ENCODE data around the gene MMP15.
"Not testable (repeated sequence)": the region's sequence is repeated elsewhere in the genome, so short reads cannot be mapped to it uniquely, and the experiment has no call there.

Gene MMP15

DNA sequence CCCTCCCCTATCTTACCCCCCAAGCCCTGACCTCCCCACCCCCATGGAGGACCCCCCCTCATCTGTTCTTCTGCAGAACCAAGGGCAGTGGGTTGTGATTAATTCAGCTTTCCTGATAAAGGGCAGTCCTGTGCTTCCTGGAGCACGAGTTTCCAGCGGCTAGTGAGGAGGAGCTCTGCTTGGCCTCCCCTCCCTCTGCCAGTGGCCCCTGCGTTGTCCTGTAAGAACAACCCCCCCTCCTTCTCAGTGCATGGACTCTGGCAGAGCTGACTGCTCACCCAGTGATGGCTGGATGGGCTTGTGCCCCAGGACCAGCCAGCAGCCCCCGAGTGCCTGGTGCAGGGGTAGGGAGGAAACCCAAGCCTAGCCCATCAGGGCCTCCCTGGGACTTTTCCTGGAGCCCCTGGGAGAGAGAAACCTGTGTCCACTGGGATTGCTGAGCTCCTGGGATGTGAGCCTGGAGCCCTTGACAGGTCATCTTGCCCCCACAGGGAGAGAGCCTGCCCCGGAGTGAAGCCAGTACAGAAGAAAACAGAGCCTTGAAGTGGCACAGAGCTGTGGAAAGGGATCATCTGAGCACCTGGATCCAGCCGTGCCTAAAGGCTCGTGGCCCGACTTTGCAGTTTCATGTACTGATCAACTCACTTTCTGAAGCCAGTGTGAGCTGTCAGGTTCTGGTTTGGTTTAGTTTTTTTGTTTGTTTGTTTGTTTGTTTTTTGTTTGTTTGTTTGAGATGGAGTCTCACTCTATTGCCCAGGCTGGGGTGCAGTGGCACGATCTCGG lies 26.5 kb downstream of the MMP15 start:
- DNase-seq = no peak

DNA sequence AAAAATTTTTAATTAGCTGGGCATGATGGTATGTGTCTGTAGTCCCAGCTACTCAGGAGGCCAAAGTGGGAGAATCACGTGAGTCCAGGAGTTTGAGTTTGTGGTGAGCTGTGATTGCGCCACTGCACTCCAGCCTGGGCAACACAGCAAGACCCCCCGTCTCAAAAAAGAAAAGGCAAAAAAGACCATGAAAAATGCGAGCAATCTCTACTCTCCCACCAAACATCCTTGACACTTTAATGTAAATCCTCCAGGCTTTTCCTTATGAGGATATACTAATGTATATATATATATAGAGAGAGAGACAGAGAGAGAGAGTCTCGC lies 28.1 kb downstream of the MMP15 start:
- no peak for DNase-seq

DNA sequence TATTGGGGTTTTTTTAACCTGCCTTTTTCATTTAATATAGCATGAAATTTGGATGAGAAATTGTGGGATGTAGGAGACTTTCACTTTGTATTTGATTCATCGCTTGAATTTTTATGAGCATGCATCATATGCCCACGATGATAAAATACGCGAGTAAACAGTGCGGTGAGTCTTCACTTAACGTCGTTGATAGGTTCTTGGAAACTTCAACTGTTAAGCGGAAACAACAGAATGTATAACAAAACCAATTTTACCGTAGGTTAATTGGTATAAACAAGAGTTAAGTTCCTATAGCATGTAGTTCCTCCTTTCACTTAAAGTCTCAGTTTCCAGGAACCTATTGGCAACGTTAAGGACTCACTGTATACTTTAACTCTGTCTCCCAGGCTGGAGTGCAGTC lies 28.7 kb downstream of the MMP15 start:
- DNase-seq = no peak

DNA sequence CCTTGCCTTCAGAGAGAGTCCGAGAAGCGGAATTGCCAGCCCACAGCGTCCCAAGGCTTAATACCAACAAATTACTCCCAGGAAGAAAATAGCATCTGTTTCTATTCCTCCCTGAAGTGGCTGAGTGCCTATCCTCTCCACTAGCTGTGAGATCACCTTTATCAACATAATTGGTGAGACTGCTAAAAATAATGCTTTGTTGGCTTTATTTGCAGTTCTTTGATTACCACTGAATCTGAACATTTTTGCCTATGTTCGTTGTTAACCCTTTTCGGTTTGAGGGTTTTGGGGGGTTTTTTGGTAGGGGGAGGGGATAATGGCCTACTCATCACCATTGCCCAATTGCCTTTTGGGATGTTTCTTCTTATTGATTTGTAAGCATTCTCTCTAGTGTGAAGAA lies 31.0 kb downstream of the MMP15 start:
- DNase-seq = no peak

DNA sequence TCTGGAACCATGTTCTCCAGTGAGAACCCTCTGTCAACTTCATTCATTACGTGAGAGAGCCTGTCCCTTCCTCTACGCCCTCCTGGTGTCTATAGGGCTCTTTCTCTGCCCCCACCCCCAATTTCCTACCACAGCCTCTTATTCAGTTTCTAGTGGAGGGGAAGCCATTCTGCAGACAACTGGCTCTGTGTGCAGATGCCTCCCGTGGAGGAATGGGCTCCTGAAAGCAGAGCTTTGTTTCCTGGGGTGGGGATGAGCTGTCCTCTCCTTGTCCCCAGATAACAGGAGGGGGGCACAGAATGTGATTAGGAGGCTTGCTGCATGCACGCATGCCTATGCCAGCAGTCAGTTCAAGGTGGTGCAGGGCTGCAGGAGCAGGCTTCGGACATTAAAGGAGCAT lies 31.6 kb downstream of the MMP15 start:
- no peak for DNase-seq

DNA sequence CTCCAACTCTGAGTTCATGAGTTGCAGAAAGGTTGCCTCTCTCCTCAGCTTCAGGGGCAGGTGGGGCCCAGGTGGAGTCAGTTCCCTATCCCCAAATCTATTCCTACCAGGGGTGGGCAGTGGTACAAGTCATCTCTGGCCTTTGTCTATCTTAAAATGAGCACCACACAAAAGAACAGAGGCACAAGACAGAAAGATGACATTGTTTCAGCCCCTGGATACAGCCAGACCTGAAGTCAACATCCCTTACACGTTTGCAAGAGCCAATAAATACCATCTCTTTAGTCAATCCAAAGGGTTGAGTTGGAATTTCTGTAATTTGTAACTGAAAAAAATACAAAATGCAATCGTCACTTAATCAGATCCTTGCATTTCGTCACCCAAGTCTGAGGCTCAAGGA lies 32.2 kb downstream of the MMP15 start:
- DNase-seq = no peak

DNA sequence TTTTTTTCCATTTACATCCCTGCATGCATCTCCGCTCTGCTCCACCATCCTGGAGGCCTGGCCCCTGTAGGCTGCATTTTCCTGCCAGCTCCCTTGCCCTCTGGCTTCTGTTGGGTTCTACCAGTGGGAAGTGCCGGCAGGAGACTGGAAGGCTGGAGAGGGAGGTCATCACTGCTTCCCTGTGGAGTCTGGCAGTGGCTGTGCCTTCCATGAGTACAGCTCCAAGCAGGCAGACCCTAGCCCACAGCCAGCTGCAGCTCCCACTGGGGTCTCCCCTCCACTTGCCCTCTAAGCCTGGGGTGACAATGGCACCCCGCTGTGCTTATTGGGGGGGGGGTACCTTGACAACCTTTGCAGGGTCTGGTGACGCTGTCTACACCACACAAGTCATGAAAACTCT lies 37.3 kb downstream of the MMP15 start:
- DNase-seq = no peak

DNA sequence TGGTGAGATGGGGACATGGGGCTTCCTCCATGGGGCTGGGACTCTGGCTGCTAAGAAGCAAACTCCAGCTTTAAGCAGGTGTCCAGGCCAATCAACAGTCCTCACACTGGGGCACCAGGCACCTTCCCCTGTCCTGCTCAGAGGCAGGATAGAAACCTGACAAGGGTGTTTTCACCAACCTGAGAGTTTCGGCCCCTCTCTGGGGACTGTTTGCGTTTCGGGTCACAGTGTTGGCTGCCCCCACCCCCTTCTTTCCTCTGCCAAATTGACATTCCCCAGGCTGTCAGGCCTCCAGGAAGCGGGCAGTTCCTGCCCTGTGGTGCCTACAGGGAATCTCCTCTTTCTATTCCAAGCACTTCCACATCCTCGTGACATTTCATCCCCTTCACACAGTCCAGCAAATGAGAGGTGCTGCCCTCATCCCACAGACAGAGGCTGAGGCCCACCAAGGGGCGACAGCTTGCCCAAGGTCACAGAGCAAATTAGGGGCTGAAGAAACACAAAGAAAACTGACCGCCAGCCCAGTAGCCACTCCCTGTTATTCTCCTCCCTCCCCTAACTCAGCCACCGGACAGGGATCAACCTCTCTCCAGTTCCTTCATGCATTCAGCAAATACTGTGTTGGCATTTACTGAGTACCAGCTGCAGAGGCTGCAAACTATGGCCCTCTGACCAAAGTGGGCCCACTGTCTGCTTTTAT lies 38.0 kb downstream of the MMP15 start:
- DNase-seq = no peak

DNA sequence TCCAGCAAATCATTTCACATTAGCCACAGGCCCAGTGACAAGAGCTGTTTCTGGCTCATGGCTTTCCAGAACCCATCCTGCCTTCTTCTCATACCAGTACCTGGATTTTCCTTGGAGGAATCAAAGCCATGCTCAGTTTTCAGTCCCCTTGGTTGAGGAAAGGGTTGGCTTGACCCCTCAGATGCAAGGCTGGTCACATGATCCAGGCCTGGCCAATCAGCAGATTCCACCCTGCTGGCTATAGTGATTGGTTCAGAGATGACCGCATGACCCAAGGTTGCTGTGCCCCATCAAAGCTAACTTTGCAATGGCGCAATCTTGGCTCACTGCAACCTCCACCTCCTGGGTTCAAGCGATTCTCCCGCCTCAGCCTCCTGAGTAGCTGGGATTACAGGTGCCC lies 45.0 kb downstream of the MMP15 start:
- no peak for DNase-seq

DNA sequence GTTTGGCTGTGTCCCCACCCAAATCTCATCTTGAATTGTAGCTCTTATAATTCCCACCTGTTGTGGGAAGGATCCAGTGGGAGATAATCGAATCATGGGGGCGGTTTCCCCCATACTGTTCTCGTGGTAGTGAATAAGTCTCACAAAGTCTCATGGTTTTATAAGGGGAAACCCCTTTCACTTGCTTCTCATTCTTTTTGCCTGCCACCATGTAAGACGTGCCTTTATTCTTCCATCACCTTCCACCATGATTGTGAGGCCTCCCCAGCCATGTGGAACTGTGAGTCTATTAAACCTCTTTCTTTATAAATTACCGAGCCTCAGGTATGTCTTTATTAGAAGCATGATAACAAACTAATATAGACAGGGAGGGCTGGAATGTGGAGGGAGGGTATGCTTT lies 46.6 kb downstream of the MMP15 start:
- DNase-seq = not testable (repeated sequence)

DNA sequence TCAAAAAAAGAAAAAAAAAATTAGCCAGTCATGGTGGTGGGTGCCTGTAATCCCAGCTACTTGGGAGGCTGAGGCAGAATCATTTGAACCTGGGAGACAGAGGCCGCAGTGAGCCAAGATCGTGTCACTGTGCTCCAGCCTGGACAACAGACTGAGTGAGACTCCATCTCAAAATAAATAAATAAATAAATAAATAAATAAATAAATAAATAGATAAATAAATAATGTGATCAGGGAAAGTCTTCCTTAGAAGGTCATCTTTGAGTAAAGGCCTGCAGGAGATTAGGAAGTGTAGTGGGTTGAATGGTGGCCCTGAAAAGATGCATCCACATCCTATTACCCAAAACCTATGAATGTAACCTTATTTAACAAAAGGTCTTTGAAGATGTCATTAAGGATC lies 47.5 kb downstream of the MMP15 start:
- not testable (repeated sequence) for DNase-seq

DNA sequence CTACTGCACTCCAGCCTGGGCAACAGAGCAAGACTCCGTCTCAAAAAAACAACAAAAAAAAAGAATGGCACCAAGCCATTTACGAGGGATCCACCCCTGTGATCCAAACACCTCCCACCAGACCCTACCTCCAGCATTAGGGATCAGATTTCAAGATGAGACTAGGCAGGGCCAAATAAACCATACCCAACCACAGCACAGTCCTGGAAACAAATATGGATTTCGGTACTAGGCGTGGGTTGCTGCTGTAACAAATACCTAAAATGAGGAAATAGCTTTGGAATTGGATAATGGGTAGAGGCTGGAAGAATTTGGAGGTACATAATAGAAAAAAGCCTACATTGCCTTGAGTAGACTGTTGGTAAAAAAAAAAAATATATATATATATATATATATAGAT lies 49.1 kb downstream of the MMP15 start:
- no peak for DNase-seq

DNA sequence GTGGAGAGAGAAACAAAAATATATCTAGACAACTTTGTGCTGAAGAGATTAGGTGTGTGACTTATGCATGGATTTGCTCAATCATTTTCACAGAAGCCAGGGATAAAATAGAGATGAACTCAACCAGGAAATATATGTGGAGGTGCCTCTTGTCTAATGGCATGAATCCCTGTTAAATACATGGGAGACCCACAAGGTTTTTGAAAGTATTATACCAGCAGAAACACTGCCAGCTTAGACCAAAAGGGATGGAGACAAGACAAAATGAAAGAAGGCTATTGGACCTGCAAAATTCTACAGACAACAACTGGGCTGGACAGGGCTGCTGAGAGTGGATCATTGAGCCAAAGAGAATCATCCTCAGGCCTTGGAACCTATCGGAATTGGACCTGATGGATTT lies 51.0 kb downstream of the MMP15 start:
- DNase-seq = no peak

DNA sequence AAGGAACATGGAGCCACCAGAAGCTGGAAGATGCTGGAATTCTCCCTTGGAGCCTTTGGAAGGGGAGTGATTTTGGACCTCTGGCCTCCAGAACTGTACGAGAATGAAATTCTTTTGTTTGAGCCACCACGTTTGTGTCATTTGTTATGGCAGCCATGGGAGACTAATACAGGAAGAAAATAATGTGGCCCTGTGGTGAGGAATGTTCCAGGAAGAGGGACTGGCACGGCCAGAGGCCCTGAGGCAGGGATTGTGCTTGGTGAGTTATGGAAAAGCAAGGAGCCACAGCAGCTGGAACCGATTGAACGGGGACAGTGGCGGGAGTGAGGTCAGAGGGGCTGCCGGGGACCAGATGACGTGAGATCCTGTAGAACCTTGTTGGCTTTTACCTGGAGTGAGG lies 52.2 kb downstream of the MMP15 start:
- DNase-seq = no peak

DNA sequence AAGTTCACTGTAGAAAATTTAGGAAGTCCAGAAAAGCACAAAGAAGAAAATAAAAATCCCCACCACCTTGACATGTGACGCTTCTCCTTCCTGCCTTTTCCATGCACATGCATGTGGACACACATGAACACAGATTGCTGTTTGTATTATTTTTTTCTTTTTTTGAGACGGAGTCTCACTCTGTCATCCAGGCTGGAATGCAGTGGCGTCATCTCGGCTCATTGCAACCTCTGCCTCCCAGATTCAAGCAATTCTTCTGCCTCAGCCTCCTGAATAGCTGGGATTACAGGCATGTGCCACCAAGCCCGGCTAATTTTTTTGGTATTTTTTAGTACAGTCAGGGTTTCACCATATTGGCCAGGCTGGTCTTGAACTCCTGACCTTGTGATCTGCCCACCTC lies 55.1 kb downstream of the MMP15 start:
- not testable (repeated sequence) for DNase-seq

DNA sequence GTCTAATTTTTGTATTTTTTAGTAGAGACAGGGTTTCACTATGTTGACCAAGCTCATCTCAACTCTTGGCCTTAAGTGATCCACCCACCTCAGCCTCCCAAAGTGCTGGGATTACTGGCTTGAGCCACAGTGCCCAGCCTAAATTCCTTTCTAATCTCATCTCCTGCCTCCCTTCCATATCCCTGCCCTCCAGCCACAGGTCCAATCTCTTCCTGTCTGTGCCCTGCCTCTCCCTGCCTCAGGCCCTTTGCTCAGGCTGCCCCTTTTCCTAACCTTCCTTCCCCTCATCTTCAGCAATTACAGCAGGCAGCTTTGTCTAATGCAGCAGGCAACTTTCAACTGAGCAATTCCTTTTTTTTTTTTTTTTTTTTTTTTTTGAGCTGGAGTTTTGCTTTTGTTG lies 56.8 kb downstream of the MMP15 start:
- no peak for DNase-seq

DNA sequence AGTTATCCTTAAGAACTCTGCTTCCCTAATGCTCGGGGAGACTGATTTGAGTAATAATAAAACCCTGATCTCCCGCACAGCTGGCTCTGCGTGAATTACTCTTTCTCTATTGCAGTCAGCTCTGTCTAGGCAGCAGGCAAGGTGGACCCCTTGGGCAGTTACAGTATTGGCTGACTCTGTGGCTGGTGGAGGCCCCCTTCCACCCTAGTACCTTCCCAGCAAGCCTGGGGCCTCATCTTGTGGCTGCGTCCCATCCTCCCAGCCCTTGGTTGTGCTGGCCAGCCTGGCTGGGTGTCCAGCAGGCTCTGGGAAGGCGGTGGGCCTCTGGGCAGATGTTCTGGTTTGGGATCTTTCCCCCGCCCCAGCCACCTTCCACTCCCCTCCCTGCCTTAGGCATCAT lies 59.1 kb downstream of the MMP15 start:
- no peak for DNase-seq

DNA sequence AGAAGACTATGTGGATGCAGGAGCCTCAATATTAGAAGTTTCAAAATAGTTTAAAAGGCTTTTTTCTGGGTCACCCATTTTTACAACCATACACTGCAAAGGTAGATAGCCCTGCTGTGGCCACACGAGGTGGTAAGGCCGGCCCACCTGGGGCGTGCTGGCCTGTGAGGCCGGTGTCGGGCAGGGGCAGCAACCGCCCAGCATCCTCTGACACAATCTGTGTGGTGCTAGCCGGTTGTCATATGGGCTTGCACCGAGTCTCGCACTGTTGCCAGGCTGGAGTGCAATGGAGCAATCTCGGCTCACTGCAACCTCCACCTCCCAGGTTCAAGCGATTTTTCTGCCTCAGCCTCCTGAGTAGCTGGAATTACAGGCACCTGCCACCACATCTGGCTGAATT lies 59.6 kb downstream of the MMP15 start:
- no peak for DNase-seq

DNA sequence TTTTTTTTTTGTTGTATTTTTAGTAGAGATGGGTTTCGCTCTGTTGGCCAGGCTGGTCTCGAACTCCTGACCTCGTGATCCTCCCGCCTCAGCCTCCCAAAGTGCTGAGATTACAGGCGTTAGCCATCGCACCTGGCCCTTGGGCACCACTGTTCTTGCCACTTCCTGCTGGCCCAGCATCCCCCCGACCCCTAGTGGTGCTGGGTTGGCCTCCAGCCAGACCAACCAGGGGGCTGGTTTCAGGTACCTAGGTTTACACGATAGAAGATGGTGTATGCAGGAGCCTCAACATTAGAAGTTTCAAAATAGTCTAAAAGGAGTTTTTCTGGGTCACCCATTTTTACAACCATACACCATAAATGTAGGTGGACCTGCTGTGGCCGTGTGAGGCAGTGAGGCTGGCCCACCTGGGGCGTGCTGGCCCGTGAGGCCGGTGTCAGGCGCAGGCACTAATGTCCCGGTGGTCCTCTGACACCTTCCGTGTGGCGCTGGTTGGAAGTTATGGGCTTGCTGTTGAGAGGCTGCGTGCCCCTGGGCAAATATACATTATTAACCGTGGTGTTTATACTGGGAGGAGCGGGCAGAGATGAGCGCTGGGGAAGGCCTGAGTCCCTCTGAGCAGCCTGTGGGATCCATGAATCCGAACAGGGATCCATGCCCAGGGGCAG lies 60.2 kb downstream of the MMP15 start:
- DNase-seq = no peak

DNA sequence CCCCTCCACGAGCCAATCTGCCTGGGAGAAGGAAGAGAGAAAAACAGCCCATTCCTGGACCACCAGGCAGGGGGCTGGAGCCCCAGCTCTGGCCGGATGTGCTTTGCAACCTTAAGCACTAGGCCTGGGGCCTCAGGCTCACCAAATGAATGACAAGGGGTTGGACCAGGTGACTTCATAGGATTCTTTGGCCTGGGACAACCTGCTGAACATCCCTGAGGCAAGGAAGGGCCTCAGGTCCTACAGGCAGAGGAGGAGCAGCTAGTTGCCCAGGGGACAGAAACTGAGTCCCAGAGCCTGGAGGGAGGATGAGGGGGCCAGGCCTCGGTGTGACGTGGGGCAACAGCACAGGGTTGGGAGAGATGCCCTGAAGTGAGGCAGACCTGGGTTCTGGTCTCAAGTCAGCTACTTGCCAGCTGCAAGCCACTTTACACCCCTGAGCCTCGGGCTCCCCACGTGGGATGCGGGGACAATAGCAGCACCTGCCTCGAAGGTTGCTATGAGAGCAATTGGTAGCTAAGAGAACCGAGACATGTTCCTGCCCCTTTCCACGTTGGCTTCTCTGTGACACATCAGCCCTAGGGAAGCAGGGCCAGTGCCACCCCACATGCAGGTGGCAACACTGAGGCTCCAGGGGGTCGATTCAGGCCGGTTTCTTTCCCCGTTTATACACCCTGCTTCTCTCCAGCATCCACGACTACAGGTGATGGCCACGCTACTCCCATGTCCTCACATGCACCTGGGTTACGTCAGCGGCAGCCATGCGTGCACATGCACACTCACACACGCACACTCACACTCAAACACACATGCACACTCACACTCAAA lies 61.0 kb downstream of the MMP15 start:
- no peak for DNase-seq

DNA sequence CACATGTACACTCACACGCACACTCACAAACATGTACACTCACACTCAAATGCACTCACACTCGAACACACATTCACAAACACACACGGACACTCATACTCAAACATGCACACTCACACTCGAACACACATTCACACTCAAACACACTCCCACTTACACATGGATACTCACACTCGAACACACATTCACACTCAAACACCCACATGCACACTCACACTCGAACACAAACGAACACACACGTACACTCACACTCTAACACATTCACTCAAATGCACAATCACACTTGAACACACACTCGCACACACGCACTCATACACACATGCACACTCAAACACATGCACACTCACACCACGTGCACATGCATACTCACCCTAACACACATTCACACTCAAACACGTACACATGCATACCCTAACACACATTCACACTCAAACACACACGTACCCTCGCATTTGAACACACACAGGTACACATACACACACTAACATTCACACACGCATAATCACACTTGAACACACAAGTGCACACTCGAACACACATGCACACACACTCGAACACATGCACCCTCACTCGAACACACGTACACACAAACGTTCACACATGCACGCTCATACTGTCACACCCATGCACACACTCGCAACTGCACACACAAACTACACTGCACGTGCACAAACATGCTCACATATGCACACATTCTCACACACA lies 61.8 kb downstream of the MMP15 start:
- DNase-seq = no peak

DNA sequence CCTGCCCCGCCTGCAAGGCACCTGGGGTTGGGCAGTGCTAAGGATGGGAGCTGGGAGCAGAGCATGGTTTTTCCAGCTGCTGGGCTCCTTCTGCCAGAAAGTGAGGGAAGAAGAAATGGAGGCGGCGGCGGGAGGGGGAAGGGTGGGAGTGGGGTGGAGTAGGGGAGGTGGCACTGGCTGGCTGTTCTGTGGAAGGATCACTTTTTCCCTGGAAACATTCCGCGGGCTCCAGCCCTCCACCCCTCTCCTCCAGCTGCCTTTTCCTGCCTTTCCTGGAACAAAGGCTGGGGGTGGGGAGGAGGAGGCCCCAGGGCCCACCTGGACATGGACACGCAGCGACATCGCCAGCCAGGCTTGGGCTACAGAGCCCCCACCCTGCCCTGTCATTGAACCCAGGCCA lies 62.5 kb downstream of the MMP15 start:
- no peak for DNase-seq

DNA sequence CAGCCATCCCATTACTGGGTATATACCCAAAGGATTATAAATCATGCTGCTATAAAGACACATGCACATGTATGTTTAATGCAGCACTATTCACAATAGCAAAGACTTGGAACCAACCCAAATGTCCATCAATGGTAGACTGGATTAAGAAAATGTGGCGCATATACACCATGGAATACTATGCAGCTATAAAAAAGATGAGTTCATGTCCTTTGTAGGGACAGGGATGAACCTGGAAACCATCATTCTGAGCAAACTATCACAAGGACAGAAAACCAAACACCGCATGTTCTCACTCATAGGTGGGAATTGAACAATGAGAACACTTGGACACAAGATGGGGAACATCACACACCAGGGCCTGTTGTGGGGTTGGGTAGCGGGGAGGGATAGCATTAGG lies 64.8 kb downstream of the MMP15 start:
- DNase-seq = not testable (repeated sequence)

All from activated T-cell treated with anti-CD3 and anti-CD28 coated beads for 4 hours (primary cell).